ENCODE measurements around the gene RND1.
"Not testable (repeated sequence)": the region's sequence is repeated elsewhere in the genome, so short reads cannot be mapped to it uniquely, and the experiment has no call there.

The RND1 gene

DNA sequence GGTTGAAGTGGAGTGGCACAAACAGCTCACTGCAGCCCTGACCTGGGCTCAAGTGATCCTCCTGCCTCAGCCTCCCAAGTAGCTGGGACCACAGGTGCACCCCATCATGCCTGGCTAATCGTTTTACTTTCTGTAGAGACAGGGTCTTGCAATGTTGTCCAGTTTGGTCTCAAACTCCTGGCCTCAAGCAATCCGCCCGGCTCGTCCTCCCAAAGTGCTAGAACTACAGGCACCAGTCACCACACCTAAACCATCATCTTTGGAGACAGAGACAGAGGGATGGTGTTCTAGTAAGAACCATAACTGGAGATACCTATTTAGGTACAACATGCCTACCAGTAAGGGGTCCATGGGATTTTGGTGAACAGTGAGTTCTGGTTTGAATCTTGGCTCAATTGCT, 11.2 kb downstream of the RND1 start:
- Histone ChIP-seq H3K23ac (ENCODE audit: low read length) (no peak overlapping the region), H2BK120ac (ENCODE audit: insufficient read depth, low read length, poor library complexity) (no peak overlapping the region)

DNA sequence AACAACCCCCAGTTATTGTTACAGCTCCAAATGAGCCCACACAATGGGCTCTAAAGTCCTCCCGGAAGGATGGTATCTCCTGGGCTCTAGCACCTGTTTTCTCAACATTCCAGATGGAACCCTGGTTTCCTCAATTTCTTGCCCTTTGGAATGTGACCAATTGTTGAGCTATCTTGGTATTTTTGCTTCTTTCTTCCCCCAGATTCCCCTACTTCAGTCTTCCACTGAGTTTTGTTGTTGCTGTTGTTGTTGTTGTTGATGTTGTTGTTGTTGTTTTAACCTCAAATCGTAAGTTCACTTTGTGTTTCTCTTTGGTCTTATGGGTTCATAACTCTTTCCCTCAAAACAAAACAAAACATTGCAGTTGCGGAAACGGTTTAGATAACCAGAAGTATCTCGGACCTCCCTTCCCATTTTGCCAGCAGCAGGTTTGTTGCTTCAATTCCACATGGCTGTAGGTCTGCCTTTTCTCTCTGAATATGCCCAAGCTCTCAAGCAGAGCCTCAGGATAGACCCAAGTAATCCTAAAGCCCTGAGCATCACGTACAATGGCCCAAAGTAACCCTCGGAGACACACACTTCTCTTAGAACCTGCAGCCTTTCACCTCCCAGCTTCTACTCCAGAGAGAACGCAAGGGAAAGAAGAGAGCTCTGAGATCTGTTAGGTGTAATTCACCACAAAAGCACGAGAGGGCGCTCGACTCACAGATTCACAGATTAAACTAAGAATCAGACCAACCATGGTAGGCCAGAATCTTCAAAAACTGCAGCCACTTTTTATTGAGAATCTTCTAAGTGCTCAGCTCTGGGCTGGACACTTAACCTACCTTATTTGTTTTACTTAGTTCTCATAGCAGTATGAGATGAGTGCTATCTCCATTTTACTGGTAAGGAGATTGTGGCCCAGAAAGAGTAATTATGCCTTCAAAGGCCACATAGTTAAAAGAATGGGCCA, 12.7 kb downstream of the RND1 start:
- Histone ChIP-seq H4K12ac (ENCODE audit: low read depth, low read length) (peak overlapping the region; percentile 24), H3K4me2 (ENCODE audit: low read length) (peak overlapping the region; percentile 71), H4K91ac (ENCODE audit: low read depth, low read length) (peak overlapping the region; percentile 30), H4K8ac (ENCODE audit: low read depth, low read length) (peak overlapping the region; percentile 85), H2BK5ac (ENCODE audit: low read depth, low read length, poor library complexity) (no peak overlapping the region), H3K4me1 (ENCODE audit: control insufficient read depth in 1 of 2, insufficient read depth in 2 of 2, low read length in 2 of 2) (peaks cover 6 to 7% of the 10 kb centered on the region in 2 experiments), H3K27ac (ENCODE audit: low read depth, low read length) (no peak overlapping the region), H3K9ac (ENCODE audit: low read length) (no peak overlapping the region), H2AK5ac (ENCODE audit: low read length) (no peak overlapping the region), H3K4me3 (ENCODE audit: low read depth, low read length) (no peak overlapping the region), H3K18ac (ENCODE audit: low read length) (no peak overlapping the region), H3K79me2 (ENCODE audit: control insufficient read depth, insufficient read depth, low read length, poor library complexity) (peaks cover 8% of the 10 kb centered on the region), H3K27me3 (ENCODE audit: insufficient read depth, low read length) (no peaks in the 10 kb centered on the region), H3K9me3 (ENCODE audit: insufficient read depth, low read depth, low read length) (no peaks in the 10 kb centered on the region), H3K4ac (ENCODE audit: low read depth, low read length) (no peak overlapping the region), H3K14ac (ENCODE audit: low read length) (no peak overlapping the region), H3K23ac (ENCODE audit: low read length) (no peak overlapping the region), H3K79me1 (ENCODE audit: low read length) (peaks cover 5% of the 10 kb centered on the region), H2BK120ac (ENCODE audit: insufficient read depth, low read length, poor library complexity) (no peak overlapping the region), H2AFZ (ENCODE audit: insufficient read depth, low read length, poor library complexity) (peak overlapping the region; percentile 7), H2BK12ac (ENCODE audit: low read length) (no peak overlapping the region), H3K36me3 (ENCODE audit: control insufficient read depth in 1 of 2, insufficient read depth in 2 of 2, low read length in 2 of 2) (peaks cover 4 to 7% of the 10 kb centered on the region in 2 experiments)
- peak; percentile 88 to 99 for DNase-seq
- no CpG with 5 or more reads among the region's 11 CpGs for WGBS (ENCODE audit: extremely low coverage, insufficient coverage, insufficient read length)

More for the DNA sequence above, 11.2 kb downstream of the RND1 start:
- Histone ChIP-seq H2AFZ (ENCODE audit: insufficient read depth, low read length, poor library complexity) (no peak overlapping the region), H2AK5ac (ENCODE audit: low read length) (no peak overlapping the region), H3K4me1 (ENCODE audit: control insufficient read depth in 1 of 2, insufficient read depth in 2 of 2, low read length in 2 of 2) (peaks cover 6 to 7% of the 10 kb centered on the region in 2 experiments), H3K18ac (ENCODE audit: low read length) (no peak overlapping the region), H4K91ac (ENCODE audit: low read depth, low read length) (no peak overlapping the region), H4K12ac (ENCODE audit: low read depth, low read length) (no peak overlapping the region), H2BK12ac (ENCODE audit: low read length) (no peak overlapping the region), H3K36me3 (ENCODE audit: control insufficient read depth in 1 of 2, insufficient read depth in 2 of 2, low read length in 2 of 2) (peaks cover 2 to 5% of the 10 kb centered on the region in 2 experiments), H2BK5ac (ENCODE audit: low read depth, low read length, poor library complexity) (no peak overlapping the region), H3K79me1 (ENCODE audit: low read length) (peaks cover 5% of the 10 kb centered on the region), H3K14ac (ENCODE audit: low read length) (no peak overlapping the region), H4K8ac (ENCODE audit: low read depth, low read length) (no peak overlapping the region), H3K27ac (ENCODE audit: low read depth, low read length) (no peak overlapping the region), H3K4me3 (ENCODE audit: low read depth, low read length) (no peak overlapping the region), H3K4ac (ENCODE audit: low read depth, low read length) (no peak overlapping the region), H3K79me2 (ENCODE audit: control insufficient read depth, insufficient read depth, low read length, poor library complexity) (peaks cover 8% of the 10 kb centered on the region), H3K9ac (ENCODE audit: low read length) (no peak overlapping the region), H3K4me2 (ENCODE audit: low read length) (no peak overlapping the region), H3K9me3 (ENCODE audit: insufficient read depth, low read depth, low read length) (no peaks in the 10 kb centered on the region), H3K27me3 (ENCODE audit: insufficient read depth, low read length) (no peaks in the 10 kb centered on the region)
- no peak for DNase-seq
- WGBS (ENCODE audit: extremely low coverage, insufficient coverage, insufficient read length): no CpG with 5 or more reads among the region's 4 CpGs

DNA sequence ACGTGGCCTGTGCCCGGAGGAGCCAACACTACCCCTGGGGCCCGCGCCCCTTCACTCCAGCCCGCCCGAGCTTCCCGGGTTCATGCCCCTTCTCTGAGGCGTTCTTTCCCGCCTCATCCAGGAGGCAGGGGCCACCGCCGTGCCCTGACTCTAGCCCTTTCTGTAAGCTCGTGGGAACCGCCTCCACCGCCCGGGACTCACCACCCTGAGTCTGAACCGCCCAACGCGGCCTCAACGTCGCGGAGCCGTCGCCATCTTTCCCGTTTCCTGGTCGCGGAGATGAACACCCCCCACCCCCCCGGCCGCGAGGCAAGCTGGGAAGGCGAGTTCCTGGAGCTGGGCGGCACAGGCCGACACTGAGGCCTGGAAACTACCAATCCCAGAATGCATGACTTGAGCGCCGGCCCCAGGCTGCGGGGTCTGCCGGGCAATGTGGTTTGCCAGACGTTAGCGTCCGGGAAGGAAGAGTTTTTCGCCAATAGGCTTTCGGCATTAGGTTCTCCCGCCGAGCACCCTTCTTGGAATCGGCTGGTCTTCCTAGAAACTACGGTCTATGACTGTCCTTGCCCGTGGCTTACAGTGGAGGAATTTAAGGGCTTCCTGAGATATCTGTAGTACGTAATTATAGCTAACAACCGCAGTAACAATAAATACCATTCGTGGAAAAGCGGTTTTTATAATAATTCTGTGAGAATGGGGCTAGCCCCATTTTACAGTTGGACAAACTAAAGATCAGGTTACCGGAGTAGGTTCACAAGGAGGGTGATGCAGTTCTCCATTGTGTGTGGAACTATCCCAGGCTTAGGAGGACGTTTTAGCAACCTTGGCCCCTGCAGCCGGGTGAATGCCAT, 13.6 kb downstream of the RND1 start, which contains the start of gene DDX23:
Gene DDX23 (minus strand): TSS at position 281 of the 851 bp plus-strand sequence. CDS start 6,381 bp downstream, outside the sequence.
- Histone ChIP-seq H2AFZ (ENCODE audit: insufficient read depth, low read length, poor library complexity) (peak within 1 kb of the TSS; percentile 57), H3K79me2 (ENCODE audit: control insufficient read depth, insufficient read depth, low read length, poor library complexity) (peaks cover 8% of the 10 kb centered on the region), H3K9me3 (ENCODE audit: insufficient read depth, low read depth, low read length) (no peaks in the 10 kb centered on the region), H3K4ac (ENCODE audit: low read depth, low read length) (peak within 1 kb of the TSS; percentile 99), H2BK12ac (ENCODE audit: low read length) (no peak within 1 kb of the TSS), H2BK120ac (ENCODE audit: insufficient read depth, low read length, poor library complexity) (peak within 1 kb of the TSS; percentile 65), H3K14ac (ENCODE audit: low read length) (peak within 1 kb of the TSS; percentile 95), H3K79me1 (ENCODE audit: low read length) (peaks cover 5% of the 10 kb centered on the region), H2AK5ac (ENCODE audit: low read length) (peak within 1 kb of the TSS; percentile 51), H3K27me3 (ENCODE audit: insufficient read depth, low read length) (no peaks in the 10 kb centered on the region), H4K12ac (ENCODE audit: low read depth, low read length) (peak within 1 kb of the TSS; percentile 98), H3K4me1 (ENCODE audit: control insufficient read depth in 1 of 2, insufficient read depth in 2 of 2, low read length in 2 of 2) (peaks cover 6 to 7% of the 10 kb centered on the region in 2 experiments), H3K4me2 (ENCODE audit: low read length) (peak within 1 kb of the TSS; percentile 77), H3K18ac (ENCODE audit: low read length) (peak within 1 kb of the TSS; percentile 89), H3K27ac (ENCODE audit: low read depth, low read length) (no peak within 1 kb of the TSS), H3K23ac (ENCODE audit: low read length) (no peak within 1 kb of the TSS), H4K8ac (ENCODE audit: low read depth, low read length) (peak within 1 kb of the TSS; percentile 97), H3K4me3 (ENCODE audit: low read depth, low read length) (peak within 1 kb of the TSS; percentile 93), H2BK5ac (ENCODE audit: low read depth, low read length, poor library complexity) (peak within 1 kb of the TSS; percentile 78), H3K9ac (ENCODE audit: low read length) (peak within 1 kb of the TSS; percentile 96), H3K36me3 (ENCODE audit: control insufficient read depth in 1 of 2, insufficient read depth in 2 of 2, low read length in 2 of 2) (peaks cover 4% of the 10 kb centered on the region in 2 experiments), H4K91ac (ENCODE audit: low read depth, low read length) (peak within 1 kb of the TSS; percentile 67)
- peak; percentile 98 to 99 for DNase-seq
- no CpG with 5 or more reads among the region's 53 CpGs for WGBS (ENCODE audit: extremely low coverage, insufficient coverage, insufficient read length)

DNA sequence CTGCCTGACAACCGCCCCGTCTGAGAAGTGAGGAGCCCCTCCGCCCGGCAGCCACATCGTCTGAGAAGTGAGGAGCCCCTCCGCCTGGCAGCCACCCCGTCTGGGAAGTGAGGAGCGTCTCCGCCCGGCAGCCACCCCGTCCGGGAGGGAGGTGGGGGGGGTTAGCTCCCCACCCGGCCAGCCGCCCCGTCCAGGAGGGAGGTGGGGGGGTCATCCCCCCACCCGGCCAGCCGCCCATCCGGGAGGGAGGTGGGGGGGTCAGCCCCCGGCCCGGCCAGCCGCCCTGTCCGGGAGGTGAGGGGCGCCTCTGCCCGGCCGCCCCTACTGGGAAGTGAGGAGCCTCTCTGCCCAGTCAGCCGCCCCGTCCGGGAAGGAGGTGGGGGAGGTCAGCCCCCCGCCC, 23.6 kb downstream of the RND1 start:
- not testable (repeated sequence) for H4K12ac ChIP-seq (ENCODE audit: low read depth, low read length); H2BK120ac ChIP-seq (ENCODE audit: insufficient read depth, low read length, poor library complexity); H2BK12ac ChIP-seq (ENCODE audit: low read length); H3K4me3 ChIP-seq (ENCODE audit: low read depth, low read length); H3K4ac ChIP-seq (ENCODE audit: low read depth, low read length); H4K91ac ChIP-seq (ENCODE audit: low read depth, low read length); H4K8ac ChIP-seq (ENCODE audit: low read depth, low read length); H2BK5ac ChIP-seq (ENCODE audit: low read depth, low read length, poor library complexity); H3K79me2 ChIP-seq (ENCODE audit: control insufficient read depth, insufficient read depth, low read length, poor library complexity); H3K23ac ChIP-seq (ENCODE audit: low read length); H3K4me2 ChIP-seq (ENCODE audit: low read length); H3K27me3 ChIP-seq (ENCODE audit: insufficient read depth, low read length); H3K4me1 ChIP-seq (ENCODE audit: control insufficient read depth in 1 of 2, insufficient read depth in 2 of 2, low read length in 2 of 2); H3K18ac ChIP-seq (ENCODE audit: low read length); H3K27ac ChIP-seq (ENCODE audit: low read depth, low read length); H2AFZ ChIP-seq (ENCODE audit: insufficient read depth, low read length, poor library complexity); H3K14ac ChIP-seq (ENCODE audit: low read length); H3K79me1 ChIP-seq (ENCODE audit: low read length); H3K9me3 ChIP-seq (ENCODE audit: insufficient read depth, low read depth, low read length); DNase-seq; H3K9ac ChIP-seq (ENCODE audit: low read length); H2AK5ac ChIP-seq (ENCODE audit: low read length)
- no CpG with 5 or more reads among the region's 29 CpGs for WGBS (ENCODE audit: extremely low coverage, insufficient coverage, insufficient read length)
- peaks cover 61 to 62% of the 10 kb centered on the region in 2 experiments for H3K36me3 ChIP-seq (ENCODE audit: control insufficient read depth in 1 of 2, insufficient read depth in 2 of 2, low read length in 2 of 2)
